ENCODE data around the gene TLL2. TPM values are rescaled to one million over a fixed set of nuclear protein-coding genes. Genes with fewer than 3 reads are reported as not detected.

The TLL2 gene
- total RNA-seq, 4 donors from 2014 or later: 0.30 to 0.60 TPM; not detected in 2

DNA sequence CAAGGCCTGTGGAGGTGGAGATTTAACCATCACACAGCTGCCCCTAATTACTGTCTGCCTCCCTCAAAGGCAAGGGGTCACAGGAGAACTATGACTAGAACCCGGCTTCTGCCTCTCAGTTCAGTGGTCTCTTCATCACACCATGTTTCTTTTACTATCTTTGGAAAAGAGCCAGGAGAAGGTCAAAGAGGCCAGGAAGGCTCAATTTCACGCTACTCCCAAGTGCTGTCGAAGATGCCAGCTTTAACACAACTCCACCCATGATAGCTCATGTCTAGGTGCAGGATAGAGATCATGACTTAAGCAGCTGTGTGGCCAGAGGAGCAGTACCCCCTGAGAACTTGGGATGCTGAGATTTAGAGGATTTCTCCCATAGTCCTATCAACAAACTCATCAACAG lies 94.4 kb downstream of the TLL2 start:
- H3K27me3 ChIP-seq: no peaks in the 10 kb centered on the region
- DNase-seq (ENCODE audit: low spot score in 2 of 2): no peak
- no peak overlapping the region for H3K4me3 ChIP-seq
- no peaks in the 10 kb centered on the region for H3K9me3 ChIP-seq
- no peak overlapping the region for H3K27ac ChIP-seq
- no peaks in the 10 kb centered on the region for H3K36me3 ChIP-seq
- TF ChIP-seq POLR2A (IDR thresholded peaks at IDR 0.05) (no peak), EP300 (IDR thresholded peaks at IDR 0.05) (no peak)
- 88% methylated on average over 3 of the region's 3 CpGs for WGBS
- peaks cover 18% of the 10 kb centered on the region for H3K4me1 ChIP-seq

DNA sequence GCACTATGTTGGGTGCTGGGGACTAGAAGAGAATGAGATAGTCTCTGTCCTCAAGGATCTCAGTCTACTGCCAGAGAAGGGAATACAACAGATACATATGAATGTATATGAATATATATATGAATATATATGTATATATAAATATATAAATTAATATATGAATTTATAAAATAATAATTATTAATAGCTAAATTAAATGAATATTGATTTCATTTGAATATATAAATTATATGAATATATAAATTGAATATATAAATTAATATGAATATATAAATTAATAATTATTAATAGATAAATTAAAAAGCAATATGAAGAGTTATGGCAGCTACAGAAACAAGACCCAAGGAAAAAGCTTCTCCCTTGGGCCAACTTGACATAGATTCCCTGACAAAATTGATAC lies 95.1 kb downstream of the TLL2 start:
- Histone ChIP-seq H3K27me3 (no peaks in the 10 kb centered on the region), H3K4me3 (no peak overlapping the region), H3K4me1 (peaks cover 18% of the 10 kb centered on the region), H3K27ac (no peak overlapping the region), H3K9me3 (no peaks in the 10 kb centered on the region), H3K36me3 (no peaks in the 10 kb centered on the region)
- TF ChIP-seq EP300 (IDR thresholded peaks at IDR 0.05): no peak
- TF ChIP-seq, protein P1, sequence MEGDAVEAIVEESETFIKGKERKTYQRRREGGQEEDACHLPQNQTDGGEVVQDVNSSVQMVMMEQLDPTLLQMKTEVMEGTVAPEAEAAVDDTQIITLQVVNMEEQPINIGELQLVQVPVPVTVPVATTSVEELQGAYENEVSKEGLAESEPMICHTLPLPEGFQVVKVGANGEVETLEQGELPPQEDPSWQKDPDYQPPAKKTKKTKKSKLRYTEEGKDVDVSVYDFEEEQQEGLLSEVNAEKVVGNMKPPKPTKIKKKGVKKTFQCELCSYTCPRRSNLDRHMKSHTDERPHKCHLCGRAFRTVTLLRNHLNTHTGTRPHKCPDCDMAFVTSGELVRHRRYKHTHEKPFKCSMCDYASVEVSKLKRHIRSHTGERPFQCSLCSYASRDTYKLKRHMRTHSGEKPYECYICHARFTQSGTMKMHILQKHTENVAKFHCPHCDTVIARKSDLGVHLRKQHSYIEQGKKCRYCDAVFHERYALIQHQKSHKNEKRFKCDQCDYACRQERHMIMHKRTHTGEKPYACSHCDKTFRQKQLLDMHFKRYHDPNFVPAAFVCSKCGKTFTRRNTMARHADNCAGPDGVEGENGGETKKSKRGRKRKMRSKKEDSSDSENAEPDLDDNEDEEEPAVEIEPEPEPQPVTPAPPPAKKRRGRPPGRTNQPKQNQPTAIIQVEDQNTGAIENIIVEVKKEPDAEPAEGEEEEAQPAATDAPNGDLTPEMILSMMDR (IDR thresholded peaks at IDR 0.05): no peak
- no peak for TF ChIP-seq POLR2AphosphoS5 (IDR thresholded peaks at IDR 0.05)
- TF ChIP-seq POLR2A (IDR thresholded peaks at IDR 0.05): no peak
- no peak for DNase-seq (ENCODE audit: low spot score in 2 of 2)

DNA sequence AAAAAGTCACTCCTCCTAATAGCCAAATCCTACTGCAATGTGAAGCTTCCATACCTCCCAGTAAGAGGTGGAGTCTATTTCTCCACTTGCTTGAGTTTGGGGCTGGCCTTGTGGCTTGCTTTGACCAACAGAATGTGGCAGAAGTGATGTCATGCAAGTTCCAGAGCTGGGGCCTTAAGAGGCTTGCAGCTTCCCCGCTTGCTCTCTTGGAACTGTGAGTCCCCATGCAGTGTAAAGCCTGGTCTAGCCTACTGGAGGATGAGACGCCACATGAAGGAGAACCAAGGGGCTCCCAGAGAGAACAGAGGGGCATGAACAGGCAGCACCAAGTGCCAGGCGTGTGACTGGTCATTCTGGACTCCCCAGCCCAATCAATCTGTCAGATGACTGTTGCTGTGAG lies 96.3 kb downstream of the TLL2 start:
- WGBS: 96% methylated on average over 3 of the region's 3 CpGs
- no peak for DNase-seq (ENCODE audit: low spot score in 2 of 2)
- peaks cover 9% of the 10 kb centered on the region for H3K27me3 ChIP-seq

DNA sequence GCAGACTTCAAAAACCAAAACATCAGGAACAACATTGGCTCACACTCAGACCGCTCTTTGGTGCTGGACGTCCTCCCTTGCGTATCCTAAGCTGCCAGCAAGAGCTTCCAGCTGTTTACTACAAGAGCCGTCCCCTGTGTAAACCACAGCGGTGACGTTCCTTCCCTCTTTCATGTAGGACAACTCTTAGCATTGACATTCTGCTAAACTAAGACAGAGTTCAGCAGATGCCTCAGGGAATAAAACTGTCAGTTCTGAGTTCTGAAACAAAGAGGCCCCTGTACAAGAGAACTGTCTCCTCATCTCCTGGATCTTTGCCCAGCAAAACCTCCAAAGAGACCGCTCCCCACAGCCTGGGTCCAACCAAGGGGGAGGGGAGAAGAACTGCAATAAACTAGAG lies 97.1 kb downstream of the TLL2 start:
- Histone ChIP-seq H3K4me3 (no peak overlapping the region), H3K27me3 (peaks cover 12% of the 10 kb centered on the region), H3K27ac (no peak overlapping the region), H3K36me3 (no peaks in the 10 kb centered on the region), H3K9me3 (no peaks in the 10 kb centered on the region), H3K4me1 (peaks cover 15% of the 10 kb centered on the region)
- TF ChIP-seq POLR2A (IDR thresholded peaks at IDR 0.05) (no peak), POLR2AphosphoS5 (IDR thresholded peaks at IDR 0.05) (no peak), EP300 (IDR thresholded peaks at IDR 0.05) (no peak)
- TF ChIP-seq, protein P1 (IDR thresholded peaks at IDR 0.05): no peak
- 28% methylated on average over 7 of the region's 7 CpGs for WGBS
- no peak for DNase-seq (ENCODE audit: low spot score in 2 of 2)

More for the DNA sequence above, 96.3 kb downstream of the TLL2 start:
- TF ChIP-seq POLR2A (IDR thresholded peaks at IDR 0.05) (no peak), POLR2AphosphoS5 (IDR thresholded peaks at IDR 0.05) (no peak), EP300 (IDR thresholded peaks at IDR 0.05) (no peak)
- TF ChIP-seq, protein P1 (IDR thresholded peaks at IDR 0.05): no peak
- Histone ChIP-seq H3K36me3 (no peaks in the 10 kb centered on the region), H3K27ac (no peak overlapping the region), H3K4me3 (no peak overlapping the region), H3K4me1 (peaks cover 18% of the 10 kb centered on the region), H3K9me3 (no peaks in the 10 kb centered on the region)

DNA sequence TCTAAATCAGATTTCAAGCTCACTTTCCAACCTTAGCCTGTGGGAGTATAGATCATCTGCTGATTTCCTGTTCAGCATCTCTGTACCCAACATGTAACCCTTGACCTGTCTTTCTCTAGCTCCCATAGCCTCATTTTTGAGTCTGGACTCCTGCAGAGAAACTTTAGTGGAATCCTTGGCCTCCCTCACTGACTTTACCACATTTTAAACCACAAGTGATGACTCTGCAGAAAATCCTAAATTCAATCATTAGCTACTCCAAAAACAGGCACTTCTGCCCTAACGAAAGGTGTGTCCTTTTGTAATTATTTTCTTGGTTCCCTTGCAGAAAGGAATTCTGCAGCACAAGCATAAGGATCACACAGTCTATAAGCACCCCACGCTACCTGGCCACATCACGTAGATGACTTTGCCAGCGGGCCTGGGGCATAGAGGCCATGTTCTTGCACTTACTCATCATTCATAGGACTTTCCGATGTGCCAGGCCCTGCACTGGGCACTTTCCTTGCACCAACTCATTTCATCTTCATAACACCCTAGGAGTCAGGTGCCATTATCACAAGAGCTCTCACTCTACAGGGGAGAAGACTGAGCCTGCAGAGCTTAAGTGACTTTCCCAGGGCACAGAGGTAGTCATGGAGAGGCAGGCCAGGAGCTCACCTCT lies 97.7 kb downstream of the TLL2 start:
- Histone ChIP-seq H3K27ac (no peak overlapping the region), H3K4me3 (no peak overlapping the region), H3K27me3 (peaks cover 17% of the 10 kb centered on the region), H3K36me3 (no peaks in the 10 kb centered on the region), H3K9me3 (no peaks in the 10 kb centered on the region), H3K4me1 (peaks cover 15% of the 10 kb centered on the region)
- 69% methylated on average over 5 of the region's 5 CpGs for WGBS
- DNase-seq (ENCODE audit: low spot score in 2 of 2): no peak
- TF ChIP-seq POLR2A (IDR thresholded peaks at IDR 0.05) (no peak), POLR2AphosphoS5 (IDR thresholded peaks at IDR 0.05) (no peak), EP300 (IDR thresholded peaks at IDR 0.05) (no peak)

DNA sequence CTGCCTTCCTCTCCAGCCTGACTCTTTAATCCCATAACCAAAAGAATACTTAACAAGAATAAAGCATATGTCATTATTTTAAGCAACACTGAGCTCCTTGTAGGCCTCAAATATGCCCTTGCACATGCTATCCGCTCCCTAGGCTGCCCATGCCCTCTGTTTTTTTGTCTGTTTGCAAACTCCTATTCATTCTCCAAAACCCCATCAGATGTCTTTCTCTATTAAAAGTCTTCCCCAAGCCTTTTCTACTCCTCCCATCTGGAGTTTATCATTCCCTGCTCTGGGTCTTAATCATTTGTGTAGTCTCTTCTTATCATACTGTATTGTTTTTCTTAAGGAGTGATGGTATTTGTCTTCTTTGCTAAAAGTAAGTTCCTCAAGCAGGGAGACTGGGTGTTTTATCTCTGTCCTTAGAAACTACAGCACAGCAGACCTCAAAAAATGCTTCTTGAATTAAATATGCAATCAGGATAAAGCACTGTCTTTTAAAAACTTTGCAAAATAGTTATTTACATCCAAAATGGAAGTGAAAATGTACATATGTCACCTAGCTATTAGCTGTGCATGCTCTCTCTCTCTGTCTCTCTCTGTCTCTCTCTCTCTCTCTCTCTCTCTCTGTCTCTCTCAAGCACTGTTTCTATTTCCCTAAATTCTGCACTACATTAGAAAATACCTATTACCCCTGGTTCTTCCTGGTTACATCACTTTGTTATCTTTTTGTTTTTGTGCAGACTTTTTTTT lies 98.4 kb downstream of the TLL2 start:
- 100% methylated on average over 1 of the region's 1 CpG for WGBS
- Histone ChIP-seq H3K4me1 (peaks cover 15% of the 10 kb centered on the region), H3K4me3 (no peak overlapping the region), H3K9me3 (no peaks in the 10 kb centered on the region), H3K27ac (no peak overlapping the region), H3K27me3 (peaks cover 24% of the 10 kb centered on the region), H3K36me3 (no peaks in the 10 kb centered on the region)
- peak in 1 of 2 donors; percentile 16 for DNase-seq (ENCODE audit: low spot score in 2 of 2)
- TF ChIP-seq POLR2AphosphoS5 (IDR thresholded peaks at IDR 0.05) (no peak), EP300 (IDR thresholded peaks at IDR 0.05) (no peak), POLR2A (IDR thresholded peaks at IDR 0.05) (no peak)
- TF ChIP-seq, protein P1 (IDR thresholded peaks at IDR 0.05): no peak
